ENCODE data around the gene DENND4B. TPM values are rescaled to one million over a fixed set of nuclear protein-coding genes. Genes with fewer than 3 reads are reported as not detected.
A peak's percentile ranks its signal among the peaks of the same experiment; 100 is the strongest.

DENND4B gene
- total RNA-seq, 1 donor from 2014 or later = 18.8 TPM

DNA sequence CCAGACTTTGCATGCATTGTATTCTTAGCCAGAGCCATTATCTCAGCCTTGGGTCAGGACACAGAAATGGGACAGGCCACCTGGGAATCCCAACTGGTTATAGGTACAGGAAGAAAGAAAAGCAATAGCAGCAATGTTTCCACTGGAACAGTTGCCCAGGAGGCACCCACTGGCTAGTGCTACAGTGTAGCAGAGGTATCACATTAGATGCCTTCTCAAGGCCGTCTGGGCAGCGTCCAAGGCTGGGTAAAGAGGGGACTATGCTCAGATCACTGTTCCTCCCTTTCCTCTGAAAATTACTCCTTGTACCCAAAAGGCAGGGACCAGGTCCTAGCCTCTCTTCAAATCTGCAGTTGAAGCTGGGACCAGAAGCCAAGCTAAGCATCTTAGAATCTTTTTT is 23.8 kb upstream of the DENND4B start:
- DNase-seq = no peak

DNA sequence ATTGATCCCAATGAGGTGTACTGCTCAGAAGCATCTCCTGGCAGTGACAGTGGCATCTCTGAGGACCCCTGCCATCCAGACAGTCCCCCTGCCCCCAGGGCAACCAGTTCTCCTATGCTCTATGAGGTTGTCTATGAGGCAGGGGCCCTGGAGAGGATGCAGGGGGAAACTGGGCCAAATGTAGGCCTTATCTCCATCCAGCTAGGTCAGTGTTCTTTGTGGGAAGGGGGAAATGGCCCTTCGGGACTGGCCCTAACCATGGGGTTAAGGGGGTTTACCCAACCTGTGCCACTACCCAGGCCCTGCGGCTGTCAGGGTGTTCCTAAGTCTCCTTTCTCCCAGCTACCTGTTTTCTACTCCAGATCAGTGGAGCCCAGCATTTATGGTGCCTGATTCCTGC is 22.5 kb upstream of the DENND4B start:
- no peak for DNase-seq

DNA sequence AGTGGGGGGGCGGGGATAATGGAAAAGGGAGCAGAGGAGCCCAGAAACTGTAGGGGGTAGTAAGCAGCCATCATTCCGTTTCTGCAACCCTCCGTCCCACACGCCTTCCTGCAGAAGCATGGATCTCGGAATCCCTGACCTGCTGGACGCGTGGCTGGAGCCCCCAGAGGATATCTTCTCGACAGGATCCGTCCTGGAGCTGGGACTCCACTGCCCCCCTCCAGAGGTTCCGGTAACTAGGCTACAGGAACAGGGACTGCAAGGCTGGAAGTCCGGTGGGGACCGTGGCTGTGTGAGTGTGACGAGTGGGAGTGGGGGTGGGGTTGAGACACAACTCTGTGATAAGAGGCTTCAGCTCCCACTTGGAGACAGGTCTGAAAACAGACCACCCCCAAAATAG is 21.9 kb upstream of the DENND4B start:
- no peak for DNase-seq

DNA sequence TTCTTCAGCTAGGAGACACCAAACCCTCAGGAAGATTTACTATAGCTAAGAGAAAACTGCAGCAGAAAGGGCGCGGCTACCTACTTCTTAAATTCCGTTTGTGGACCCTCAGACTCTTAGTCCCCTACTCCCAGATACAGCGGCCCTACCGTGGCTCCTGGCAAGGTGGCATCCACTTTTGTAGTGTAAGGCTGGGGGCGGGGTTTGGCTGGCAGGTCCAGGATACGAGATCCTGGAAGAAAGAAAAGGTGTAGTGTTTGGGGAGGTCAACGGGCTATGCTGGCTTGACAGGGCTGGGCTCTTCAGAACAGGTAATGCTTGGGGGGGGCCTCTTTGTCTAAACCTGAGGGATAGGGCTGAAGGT is 21.5 kb upstream of the DENND4B start:
- no peak for DNase-seq

DNA sequence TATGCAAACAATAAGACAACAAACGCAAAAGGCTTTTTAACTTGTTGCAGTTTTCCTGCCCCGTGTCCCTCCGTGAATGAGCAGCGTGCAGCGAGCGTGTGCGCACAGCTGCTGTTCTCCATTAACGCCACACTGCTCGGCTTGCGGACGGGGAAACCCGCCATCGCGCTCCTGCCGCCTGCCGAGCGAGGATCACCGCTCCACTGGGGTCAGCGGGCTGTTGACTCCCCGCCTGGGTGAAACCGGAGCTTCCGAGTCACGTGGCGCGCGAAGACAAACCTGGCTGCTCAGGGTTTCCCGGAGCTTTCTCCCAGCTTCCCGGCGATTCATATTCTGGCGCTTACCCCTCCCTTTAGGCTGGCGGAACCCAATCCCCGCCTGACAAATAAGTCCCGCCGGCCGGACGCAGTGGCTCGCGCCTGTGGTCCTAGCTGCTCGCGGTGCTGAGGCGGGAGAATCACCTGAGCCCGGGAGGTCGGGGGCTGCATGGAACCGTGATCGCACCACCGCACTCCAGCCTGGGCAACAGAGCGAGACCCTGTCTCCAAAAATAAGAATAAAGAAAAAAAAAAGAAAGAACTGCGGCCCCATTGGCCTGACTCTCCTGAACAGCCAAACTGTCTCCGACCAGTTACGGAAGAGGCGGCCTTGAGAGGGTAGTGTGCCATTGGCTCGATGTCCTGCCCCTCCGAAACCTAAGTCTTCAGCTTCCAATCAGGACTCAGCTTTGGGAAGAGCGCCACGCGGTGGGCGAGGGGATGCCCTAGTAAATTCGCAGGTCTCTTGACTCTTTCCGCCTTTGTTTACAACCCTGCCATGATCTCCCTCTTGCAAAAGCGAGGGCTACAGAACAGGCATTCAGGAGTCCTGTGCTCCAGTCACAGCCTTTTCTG is 20.8 kb upstream of the DENND4B start, which contains the start of gene CREB3L4:
CREB3L4 (plus strand) TSS at position 796 of the 893 bp plus-strand sequence. CDS start 624 bp downstream, outside the sequence.
- DNase-seq = peak; percentile 98

DNA sequence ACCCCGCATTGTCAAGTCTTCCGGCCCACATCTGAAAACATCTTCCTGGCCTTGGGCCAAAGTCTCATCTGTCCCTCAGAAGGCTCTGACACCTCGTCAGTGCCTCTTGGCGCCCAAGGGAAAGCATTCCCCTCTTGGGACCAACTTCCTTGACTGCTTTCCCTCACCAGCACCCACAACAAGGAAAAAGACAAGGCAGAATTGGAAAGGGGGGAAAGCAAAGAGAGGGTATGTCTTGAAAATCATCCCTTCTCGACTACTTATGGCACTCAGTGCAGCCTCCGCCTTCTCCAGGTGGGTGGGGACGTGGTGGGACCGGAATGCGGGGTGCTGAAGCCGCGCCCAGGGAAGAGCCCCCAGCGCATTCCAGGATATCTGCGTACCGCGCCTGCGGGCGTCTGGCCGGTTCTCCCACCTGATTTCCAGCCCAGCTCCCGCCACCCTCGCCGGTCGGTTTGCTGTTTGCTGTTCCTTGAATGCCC is 17.4 kb upstream of the DENND4B start:
- peak; percentile 57 for DNase-seq

DNA sequence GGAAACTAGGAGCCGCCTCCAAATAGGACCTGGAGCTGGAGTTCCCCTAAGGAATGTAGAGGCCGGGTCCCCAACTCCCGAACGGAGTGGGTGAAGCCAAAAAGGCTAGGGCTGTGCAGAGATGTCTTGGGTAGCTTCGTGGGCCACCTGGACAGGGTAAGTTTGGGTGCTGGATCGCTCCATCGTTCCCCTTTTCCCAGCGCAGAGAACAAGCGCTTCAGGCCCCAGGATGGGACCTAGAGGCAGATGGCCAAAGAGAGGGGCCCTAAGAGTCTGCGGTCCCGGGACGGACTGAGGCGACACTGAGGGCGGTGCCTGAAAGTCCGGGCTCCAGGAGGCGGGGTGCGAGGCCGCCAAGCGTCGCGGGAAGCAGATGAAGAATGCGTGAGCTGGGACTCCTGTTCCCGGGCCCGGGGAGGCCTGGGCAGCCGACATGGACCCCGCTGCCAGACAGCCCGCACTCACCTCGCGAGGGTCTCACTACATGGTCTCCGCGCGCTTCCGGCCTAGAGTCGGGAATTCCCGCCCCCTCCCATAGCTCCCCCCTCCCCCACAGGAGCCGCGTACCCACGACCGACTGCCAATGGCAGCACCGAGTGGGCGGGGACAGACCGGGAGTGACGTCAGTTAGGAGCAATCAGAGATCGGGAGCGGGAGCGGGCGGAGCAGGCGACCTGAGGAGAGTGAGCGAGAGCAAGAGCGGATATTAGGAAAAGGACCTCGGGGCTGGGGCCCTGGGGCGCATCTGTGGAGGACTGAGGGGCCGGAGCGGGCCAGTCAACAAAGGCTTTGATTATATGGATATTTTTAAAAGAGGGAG is 16.7 kb upstream of the DENND4B start, which contains the start of gene SLC39A1:
SLC39A1 (minus strand) TSS at position 508 of the 820 bp plus-strand sequence. CDS start 822 bp downstream, outside the sequence.
- DNase-seq = peak; percentile 98

DNA sequence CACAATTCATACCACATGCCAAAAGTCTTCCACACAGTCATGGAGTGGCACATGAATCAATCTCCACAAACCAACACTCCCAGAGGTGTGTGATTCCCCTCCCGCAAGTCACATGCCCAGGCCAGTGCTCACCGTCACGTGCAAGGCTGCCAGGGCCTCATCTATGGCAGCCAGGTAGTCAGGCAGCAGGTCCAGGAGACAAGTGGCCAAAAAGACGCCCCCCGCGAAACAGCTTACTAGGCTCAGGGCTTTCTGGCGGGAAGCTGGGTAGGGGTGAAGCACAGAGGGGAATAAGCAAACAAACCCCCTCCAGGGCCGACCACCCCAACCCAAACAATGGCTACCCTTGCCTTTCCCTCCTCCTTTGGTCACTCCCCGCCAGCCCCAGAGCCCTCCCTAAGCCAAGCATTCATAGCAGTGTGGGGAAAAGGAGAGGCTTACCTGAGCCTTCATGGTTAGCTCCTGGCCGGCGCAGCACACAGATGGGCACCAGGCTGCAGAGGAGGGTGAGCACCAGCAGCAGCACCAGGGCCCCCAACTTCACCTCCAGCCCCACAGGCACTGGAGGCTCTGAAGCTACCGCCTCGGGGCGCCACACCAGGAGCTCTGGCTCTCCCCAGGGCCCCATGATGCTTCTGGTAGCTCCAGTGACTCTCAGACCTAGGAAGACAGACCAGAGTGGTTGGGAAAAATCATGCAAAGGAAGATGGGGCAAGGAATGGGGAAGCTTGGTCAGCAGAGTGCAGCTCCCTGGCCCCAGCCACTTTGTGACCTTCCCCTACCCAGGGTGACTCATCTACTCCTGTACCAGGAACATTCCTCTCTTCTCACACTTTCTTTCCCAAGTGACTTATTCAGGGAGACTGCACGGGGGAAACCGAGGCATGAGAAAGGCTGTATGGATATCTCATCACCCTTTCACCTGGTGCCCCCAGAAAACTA is 15.8 kb upstream of the DENND4B start:
- DNase-seq = no peak

DNA sequence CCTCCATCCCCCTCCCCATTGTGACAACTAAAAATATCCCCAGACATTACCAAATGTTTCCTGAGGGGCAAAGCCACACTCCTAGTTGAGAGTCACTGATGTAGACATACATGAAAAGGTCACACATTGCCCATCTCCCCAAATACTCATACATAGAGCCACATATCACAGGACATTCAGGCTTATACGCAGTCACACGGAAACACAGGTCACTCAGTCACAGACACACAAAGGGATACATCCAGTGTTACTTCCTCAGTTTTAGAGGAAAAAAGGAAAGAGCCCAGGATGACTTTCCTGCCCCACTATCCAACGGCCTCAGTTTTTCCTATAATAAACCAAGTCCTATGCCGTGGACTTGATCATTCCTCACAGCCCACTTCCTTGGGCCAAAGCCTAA is 14.9 kb upstream of the DENND4B start:
- no peak for DNase-seq

DNA sequence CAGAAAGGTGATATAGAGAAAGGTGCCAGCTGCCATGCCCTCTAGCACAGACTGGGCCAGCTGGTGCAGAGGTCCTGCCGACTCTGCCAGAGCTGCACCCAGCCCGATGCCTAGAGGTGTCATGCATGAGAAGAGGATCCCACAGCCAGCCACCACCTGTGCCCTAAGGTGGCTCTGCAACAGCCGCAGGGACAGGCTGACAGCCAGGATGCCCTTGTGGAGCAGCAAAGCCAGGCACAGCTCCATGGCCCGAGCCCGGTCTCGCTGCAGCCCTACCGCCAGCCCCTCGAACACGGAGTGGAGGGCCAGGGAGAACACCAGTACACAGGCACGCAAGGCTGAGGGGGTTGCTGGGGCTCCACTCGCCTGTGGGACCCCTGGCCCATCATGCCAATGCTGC is 13.7 kb upstream of the DENND4B start:
- no peak for DNase-seq

DNA sequence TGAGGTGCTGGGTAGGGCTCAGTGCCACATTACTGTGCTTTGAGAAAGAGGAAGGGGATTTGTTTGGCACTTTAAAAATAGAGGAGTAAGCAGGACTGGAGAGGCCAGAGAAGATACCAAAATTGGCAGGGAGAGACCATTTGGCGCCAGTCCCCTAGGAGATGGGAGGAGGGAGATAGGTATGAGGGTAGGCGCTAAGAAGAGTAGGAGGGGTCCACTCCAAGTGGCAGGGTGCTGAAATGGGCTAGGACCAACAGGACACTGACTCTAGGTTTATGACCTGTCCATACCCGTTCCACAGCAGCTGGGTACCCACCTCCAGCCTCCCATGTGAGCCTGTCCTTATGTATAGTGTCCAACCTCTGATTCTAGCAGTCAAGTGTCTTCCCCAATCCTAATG is 12.9 kb upstream of the DENND4B start:
- no peak for DNase-seq

DNA sequence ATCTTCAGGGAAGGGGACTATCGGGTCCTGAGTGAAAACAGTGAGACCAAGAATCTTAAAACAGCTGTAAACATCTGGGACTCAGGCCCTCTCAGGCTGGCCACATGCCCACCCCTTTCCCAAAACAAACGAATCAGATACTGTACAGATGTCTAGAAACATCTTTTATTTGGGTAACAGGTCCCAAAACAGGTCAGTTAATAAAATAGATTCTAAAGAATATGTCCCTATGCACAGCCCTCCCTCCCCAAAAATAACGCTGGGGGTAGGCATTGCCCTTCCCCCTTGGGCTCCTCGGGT is 12.4 kb upstream of the DENND4B start:
- DNase-seq = no peak

DNA sequence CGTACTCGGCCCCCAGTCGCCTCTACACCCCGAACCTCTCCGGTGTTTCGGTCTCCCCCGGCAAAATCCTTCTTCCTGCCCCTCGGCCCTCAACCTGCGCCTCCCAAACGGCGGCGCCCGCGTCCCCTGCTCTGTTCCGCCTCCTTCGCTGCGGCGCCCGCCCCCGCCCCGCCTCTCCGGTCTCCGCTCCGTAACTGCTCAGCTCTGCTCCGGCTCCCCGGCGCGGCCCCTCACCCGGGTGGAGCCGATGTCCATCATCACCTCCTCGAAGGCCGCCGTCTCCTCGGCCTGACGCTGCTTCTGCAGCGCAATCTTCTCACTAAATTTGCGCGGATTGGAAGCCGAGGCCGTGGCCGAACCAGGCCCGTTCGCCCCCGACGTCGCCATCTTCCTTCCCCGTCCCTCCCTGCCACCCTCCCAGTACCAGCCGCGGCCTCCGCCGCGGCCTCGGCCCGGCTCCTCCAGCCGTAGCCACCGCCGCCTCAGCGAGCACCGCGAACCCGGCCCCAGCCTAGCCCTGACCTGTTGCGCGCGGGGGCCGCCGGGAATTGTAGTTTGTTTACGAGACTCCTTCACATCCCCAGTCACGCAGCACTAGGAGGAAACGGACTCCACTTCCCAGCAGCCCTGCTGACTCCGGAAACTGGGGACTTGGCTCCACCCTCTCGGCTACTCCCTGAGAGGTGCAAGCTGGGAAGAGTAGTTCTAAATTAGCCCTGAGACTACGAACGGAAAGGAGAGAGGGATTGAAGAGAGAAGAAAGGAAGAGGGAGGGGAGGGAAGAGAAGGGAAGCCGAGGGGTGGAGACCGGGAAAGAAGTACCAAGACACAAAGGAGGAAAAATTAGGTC is 11.8 kb upstream of the DENND4B start, which contains the start of gene CRTC2:
CRTC2 (minus strand) TSS at position 502 of the 850 bp plus-strand sequence; CDS start at position 387, 115 bp downstream.
- peak; percentile 98 for DNase-seq

DNA sequence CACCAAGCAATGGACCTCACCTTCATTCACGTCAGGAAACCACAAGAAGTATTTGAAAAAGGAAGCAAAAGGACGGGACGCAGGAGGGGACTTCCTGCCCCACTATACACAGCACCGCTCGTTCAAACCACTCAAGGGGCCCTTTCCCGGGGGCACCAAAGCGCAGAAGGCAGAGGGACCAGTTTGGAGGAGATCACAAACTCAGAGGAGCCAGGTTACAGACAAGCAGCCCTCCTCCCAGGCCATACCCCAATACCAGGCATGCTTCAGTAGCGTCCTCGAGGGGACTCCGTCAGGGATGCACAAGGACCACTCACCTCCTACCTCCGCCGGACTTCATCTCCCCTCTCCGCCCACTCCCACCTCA is 11.2 kb upstream of the DENND4B start:
- DNase-seq = no peak

DNA sequence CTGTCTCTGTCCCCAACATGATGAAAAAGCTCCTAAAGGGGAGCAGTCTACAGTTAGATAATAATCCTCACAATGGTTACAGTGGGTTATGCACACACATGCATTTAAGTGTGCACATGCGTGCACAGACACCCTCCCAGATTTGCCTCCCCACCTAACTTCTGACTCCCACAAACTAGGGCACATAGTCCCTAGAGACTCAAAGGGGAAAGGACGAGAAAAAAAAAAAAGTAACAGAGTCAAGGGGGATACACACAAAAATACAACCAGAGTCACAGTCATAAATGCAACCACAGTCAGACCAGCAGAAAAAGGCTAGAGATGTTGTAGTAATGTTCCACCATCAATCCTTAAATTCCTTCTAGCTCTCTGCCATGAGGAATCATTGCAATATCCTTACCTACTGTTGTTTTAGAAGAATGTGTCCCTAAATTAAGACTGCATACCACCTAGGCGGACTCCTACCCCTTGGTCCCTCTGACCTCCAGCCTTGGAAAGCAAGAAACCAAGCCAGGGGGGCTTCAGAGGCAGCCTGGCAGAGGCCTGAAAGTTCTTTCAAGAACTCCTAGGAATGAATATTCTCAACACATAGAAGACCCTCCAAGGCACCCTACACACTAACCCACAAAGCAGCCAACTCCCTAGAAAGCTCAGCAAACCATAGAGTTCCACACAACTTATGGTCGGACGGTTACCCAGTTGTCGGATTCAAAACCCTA is 10.6 kb upstream of the DENND4B start:
- DNase-seq = no peak

DNA sequence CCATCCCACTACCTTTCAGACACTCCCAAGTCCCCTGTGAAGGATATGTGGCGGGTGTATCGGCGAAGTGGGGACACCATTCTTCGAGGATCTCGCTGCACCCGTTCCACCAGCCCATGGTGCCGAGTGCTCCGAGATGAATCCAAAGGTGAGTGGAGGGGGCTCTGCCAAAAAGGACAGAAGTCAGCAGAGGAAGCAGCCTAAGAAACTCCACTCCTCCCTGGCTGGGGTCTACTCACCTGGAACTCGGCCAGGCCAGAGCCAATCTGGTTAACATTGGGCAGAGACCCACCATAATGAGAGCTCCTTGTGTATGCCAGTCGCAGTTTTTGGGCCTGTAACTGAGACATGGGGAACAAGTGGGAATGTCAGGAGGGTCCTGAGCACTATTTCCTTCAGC is 8.3 kb upstream of the DENND4B start:
- no peak for DNase-seq

DNA sequence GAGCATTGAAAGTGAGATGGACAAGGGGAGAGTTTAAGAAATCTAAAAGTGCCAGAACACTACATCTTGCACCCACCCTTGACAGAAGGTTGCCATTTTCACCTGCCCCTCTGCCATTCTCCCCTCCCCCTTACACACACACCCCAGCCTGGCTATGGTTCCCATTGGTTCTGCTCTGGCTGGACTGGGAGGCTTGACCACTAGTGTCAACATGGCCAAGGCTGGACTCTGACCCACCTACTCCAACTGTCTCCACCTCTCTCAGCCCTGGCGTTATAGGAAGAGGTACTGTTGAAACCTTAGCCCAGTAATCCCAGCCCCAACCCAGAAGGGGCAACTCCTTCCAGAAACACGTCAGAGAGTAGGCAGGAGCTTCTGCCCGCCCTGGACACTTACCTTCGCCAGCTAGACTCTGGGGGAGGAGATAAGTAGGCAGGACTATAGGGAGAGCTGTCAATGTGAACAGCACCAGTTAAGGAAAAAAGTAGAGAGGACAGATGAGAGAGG is 7.4 kb upstream of the DENND4B start:
- no peak for DNase-seq

DNA sequence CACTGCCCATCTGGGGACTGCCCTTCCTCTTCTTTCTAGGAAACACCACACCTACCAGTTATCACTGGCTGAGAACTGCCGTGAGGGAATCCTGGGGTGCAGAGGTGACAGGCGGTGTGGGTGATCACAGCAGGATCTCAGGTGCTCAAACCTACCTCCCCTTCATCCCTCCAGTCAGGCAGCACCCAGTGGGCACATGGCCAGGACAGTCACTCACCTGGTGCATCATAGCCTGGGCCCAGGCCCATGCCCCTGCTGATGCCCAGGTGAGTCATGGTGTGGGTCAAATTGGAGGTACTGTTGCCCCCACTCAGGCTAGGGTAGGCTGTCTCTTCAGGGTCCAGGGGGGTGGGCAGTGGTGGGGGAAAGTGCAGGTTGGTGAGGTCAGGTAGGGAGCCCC is 5.3 kb upstream of the DENND4B start:
- DNase-seq = no peak

DNA sequence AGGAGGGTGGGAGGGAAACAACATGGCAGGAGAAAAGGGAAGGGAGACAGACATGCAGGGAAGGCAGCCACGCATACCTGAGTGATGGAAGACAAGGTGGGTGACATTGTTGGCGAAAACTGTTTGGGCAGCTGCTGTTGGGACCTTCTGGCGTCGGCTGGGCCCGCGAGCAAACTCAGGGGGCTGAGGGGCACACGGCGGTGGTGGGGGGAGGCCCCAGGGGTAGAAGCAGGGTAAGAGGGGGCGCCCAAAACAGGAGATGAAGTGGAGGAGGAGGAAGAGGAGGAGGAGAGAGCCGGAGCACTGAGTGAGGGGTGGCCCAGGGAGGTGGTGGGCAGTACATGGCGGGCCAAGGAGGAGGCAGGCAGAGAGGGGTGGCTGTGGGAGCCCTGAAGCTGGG is 4.7 kb upstream of the DENND4B start:
- DNase-seq = no peak
